Astrocyte (in vitro differentiated cells and primary cell): ENCODE measurements around the gene LARGE1. TPM values are rescaled to one million over a fixed set of nuclear protein-coding genes. Genes with fewer than 3 reads are reported as not detected.

Experiments
- DNase-seq: peaks from one replicate; pipeline ENCODE4 v3.0.0-alpha.2; 2010; ENCODE audit warnings: low read depth
- FAIRE-seq: peaks from 2 replicates; lab custom pipeline; 2011; peaks lifted over from hg19 to GRCh38; lab: Jason Lieb, UNC
- H2AFZ ChIP-seq: 2 replicates; pipeline ENCODE4 v1.6.0; 2012; ENCODE audit warnings: low read depth, low read length, inconsistent platforms
- H3K27ac ChIP-seq: 2 replicates; pipeline ENCODE4 v1.5.1; 2011; ENCODE audit warnings: low read depth, low read length, inconsistent platforms
- H3K27me3 ChIP-seq: 2 replicates; pipeline ENCODE4 v1.6.0; 2011; ENCODE audit warnings: low read length, inconsistent platforms; ENCODE audit not compliant: insufficient read depth
- H3K36me3 ChIP-seq: 2 replicates; pipeline ENCODE4 v1.5.1; 2011; ENCODE audit warnings: low read length, inconsistent platforms; ENCODE audit not compliant: insufficient read depth
- H3K4me1 ChIP-seq: 2 replicates; pipeline ENCODE4 v1.5.1; 2011; ENCODE audit warnings: low read length, inconsistent platforms; ENCODE audit not compliant: insufficient read depth
- H3K4me2 ChIP-seq: 2 replicates; pipeline ENCODE4 v1.6.0; 2012; ENCODE audit warnings: low read length, inconsistent platforms
- H3K4me3 ChIP-seq: 2 replicates; pipeline ENCODE4 v1.5.1; 2011; ENCODE audit warnings: low read depth, mild to moderate bottlenecking, low read length, inconsistent platforms; ENCODE audit not compliant: insufficient read depth
- H3K79me2 ChIP-seq: 2 replicates; pipeline ENCODE4 v1.6.0; 2012; ENCODE audit warnings: mild to moderate bottlenecking, low read length, inconsistent platforms; ENCODE audit not compliant: insufficient read depth
- H3K9ac ChIP-seq: 2 replicates; pipeline ENCODE4 v1.6.0; 2012; ENCODE audit warnings: mild to moderate bottlenecking, low read length, inconsistent platforms
- H3K9me3 ChIP-seq: 2 replicates; pipeline ENCODE4 v1.5.1; 2012; ENCODE audit warnings: low read depth, mild to moderate bottlenecking, low read length, inconsistent platforms; ENCODE audit not compliant: insufficient read depth
- H4K20me1 ChIP-seq: 2 replicates; pipeline ENCODE4 v1.6.0; 2012; ENCODE audit warnings: low read length, inconsistent platforms; ENCODE audit not compliant: insufficient read depth
- H3K27ac Mint-ChIP-seq: one replicate; pipeline ENCODE4 v1.8.0; 2021; ENCODE audit warnings: mild to moderate bottlenecking, mixed read lengths; ENCODE audit not compliant: unreplicated experiment
- H3K27me3 Mint-ChIP-seq: one replicate; pipeline ENCODE4 v1.8.0; 2021; ENCODE audit warnings: low read depth, mixed read lengths; ENCODE audit not compliant: unreplicated experiment
- H3K36me3 Mint-ChIP-seq: one replicate; pipeline ENCODE4 v1.8.0; 2021; ENCODE audit warnings: low read depth, mixed read lengths; ENCODE audit not compliant: unreplicated experiment
- H3K4me1 Mint-ChIP-seq: one replicate; pipeline ENCODE4 v1.8.0; 2021; ENCODE audit warnings: low read depth, mixed read lengths; ENCODE audit not compliant: unreplicated experiment
- H3K4me3 Mint-ChIP-seq: one replicate; pipeline ENCODE4 v1.8.0; 2021; ENCODE audit warnings: mild to moderate bottlenecking, moderate library complexity, mixed read lengths; ENCODE audit not compliant: unreplicated experiment
- H3K9me3 Mint-ChIP-seq: one replicate; pipeline ENCODE4 v1.8.0; 2021; ENCODE audit warnings: mild to moderate bottlenecking, mixed read lengths; ENCODE audit not compliant: unreplicated experiment
- CTCF ChIP-seq: IDR thresholded peaks from 2 replicates; pipeline ENCODE4 v1.5.1; 2011; ENCODE audit warnings: low read depth, mild to moderate bottlenecking, inconsistent platforms, low read length, moderate library complexity; ENCODE audit not compliant: insufficient read depth
- EZH2 ChIP-seq: IDR thresholded peaks from 2 replicates; pipeline ENCODE4 v1.6.1; 2012; ENCODE audit warnings: mild to moderate bottlenecking, low read length, inconsistent platforms; ENCODE audit not compliant: insufficient read depth
- total RNA-seq: library from RNA; stranded (reverse); gene quantifications from 2 replicates; pipeline ENCODE4 v1.2.1, GENCODE V29; 2021

LARGE1 gene
- total RNA-seq, 1 donor from 2014 or later: 92.6 TPM

- no peaks in the 10 kb centered on the region for H3K4me1 Mint-ChIP-seq
- H4K20me1 ChIP-seq: no peaks in the 10 kb centered on the region
- no peak overlapping the region for H3K27ac ChIP-seq
- H3K9me3 Mint-ChIP-seq: peaks cover 2% of the 10 kb centered on the region
- H3K4me3 Mint-ChIP-seq: no peak overlapping the region
- H3K36me3 Mint-ChIP-seq: peaks cover 15% of the 10 kb centered on the region
- H3K4me2 ChIP-seq: no peak overlapping the region
- FAIRE-seq: no peak
- H2AFZ ChIP-seq: no peak overlapping the region
- H3K9me3 ChIP-seq: no peaks in the 10 kb centered on the region
- no peaks in the 10 kb centered on the region for H3K27me3 Mint-ChIP-seq
- no peaks in the 10 kb centered on the region for H3K36me3 ChIP-seq
- H3K4me1 ChIP-seq: no peaks in the 10 kb centered on the region
- TF ChIP-seq EZH2 (no peak), CTCF (no peak)
- H3K27ac Mint-ChIP-seq: no peak overlapping the region
- no peak overlapping the region for H3K9ac ChIP-seq
- no peaks in the 10 kb centered on the region for H3K27me3 ChIP-seq
- H3K4me3 ChIP-seq: no peak overlapping the region
- no peaks in the 10 kb centered on the region for H3K79me2 ChIP-seq
- DNase-seq: no peak
Measured at GRCh38 chr22:33561149-33561807, 359.0 kb downstream of the LARGE1 start.

GRCh38 chr22:33557836-33558235, 362.4 kb downstream of the LARGE1 start:
- Histone ChIP-seq H3K4me1 (no peaks in the 10 kb centered on the region), H3K79me2 (no peaks in the 10 kb centered on the region), H3K27ac (no peak overlapping the region), H4K20me1 (no peaks in the 10 kb centered on the region), H3K36me3 (no peaks in the 10 kb centered on the region), H3K9ac (no peak overlapping the region), H3K27me3 (no peaks in the 10 kb centered on the region), H3K4me3 (no peak overlapping the region), H3K9me3 (no peaks in the 10 kb centered on the region), H3K4me2 (no peak overlapping the region), H2AFZ (no peak overlapping the region)
- no peak for DNase-seq
- FAIRE-seq: no peak
- Mint-ChIP-seq H3K4me3 (no peak overlapping the region), H3K27me3 (no peaks in the 10 kb centered on the region), H3K4me1 (no peaks in the 10 kb centered on the region), H3K9me3 (peaks cover 2% of the 10 kb centered on the region), H3K27ac (no peak overlapping the region), H3K36me3 (peaks cover 17% of the 10 kb centered on the region)
- TF ChIP-seq CTCF (no peak), EZH2 (no peak)

GRCh38 chr22:33555814-33556522, 364.3 kb downstream of the LARGE1 start:
- no peaks in the 10 kb centered on the region for H3K27me3 Mint-ChIP-seq
- H2AFZ ChIP-seq: no peak overlapping the region
- H3K36me3 ChIP-seq: no peaks in the 10 kb centered on the region
- peaks cover 15% of the 10 kb centered on the region for H3K36me3 Mint-ChIP-seq
- DNase-seq (no peak), FAIRE-seq (no peak)
- H3K27ac Mint-ChIP-seq: no peak overlapping the region
- no peak overlapping the region for H3K27ac ChIP-seq
- no peaks in the 10 kb centered on the region for H3K4me1 Mint-ChIP-seq
- H3K9me3 Mint-ChIP-seq: peaks cover under 1% of the 10 kb centered on the region
- no peaks in the 10 kb centered on the region for H3K27me3 ChIP-seq
- H3K4me3 ChIP-seq: no peak overlapping the region
- H3K9ac ChIP-seq: no peak overlapping the region
- no peak overlapping the region for H3K4me2 ChIP-seq
- no peaks in the 10 kb centered on the region for H3K9me3 ChIP-seq
- H4K20me1 ChIP-seq: no peaks in the 10 kb centered on the region
- no peak overlapping the region for H3K4me3 Mint-ChIP-seq
- H3K4me1 ChIP-seq: no peaks in the 10 kb centered on the region
- no peak for TF ChIP-seq EZH2
- no peak for TF ChIP-seq CTCF
- no peaks in the 10 kb centered on the region for H3K79me2 ChIP-seq
